Smooth muscle cell (in vitro differentiated cells): ENCODE measurements around the gene GNB1L. TPM values are rescaled to one million over a fixed set of nuclear protein-coding genes. Genes with fewer than 3 reads are reported as not detected.

Experiments used
- DNase-seq: peaks from one replicate; lab custom pipeline; 2025; ENCODE audit not compliant: unreplicated experiment; lab: John Stamatoyannopoulos, UW
- H2AFZ ChIP-seq: fragments of 200-600 bp; sonication (generic); 2 replicates; pipeline ENCODE4 v1.6.0; 2016; ENCODE audit warnings: antibody characterized with exemption, low read depth, mild to moderate bottlenecking
- H3F3A ChIP-seq: fragments of 200-600 bp; sonication (generic); 2 replicates; pipeline ENCODE4 v1.6.0; 2017; ENCODE audit warnings: antibody characterized with exemption, low read depth
- H3K27ac ChIP-seq: fragments of 200-600 bp; sonication (generic); 2 replicates; pipeline ENCODE4 v1.5.1; 2016; ENCODE audit warnings: low read depth, mild to moderate bottlenecking
- H3K27me3 ChIP-seq: fragments of 200-600 bp; sonication (generic); 2 replicates; pipeline ENCODE4 v1.6.1; 2016; ENCODE audit warnings: low read depth, mild to moderate bottlenecking
- H3K36me3 ChIP-seq: fragments of 200-600 bp; sonication (generic); 2 replicates; pipeline ENCODE4 v1.5.1; 2016; ENCODE audit warnings: low read depth
- H3K4me1 ChIP-seq: fragments of 200-600 bp; sonication (generic); 2 replicates; pipeline ENCODE4 v1.5.1; 2016; ENCODE audit warnings: low read depth
- H3K4me2 ChIP-seq: fragments of 200-600 bp; sonication (generic); 2 replicates; pipeline ENCODE4 v1.6.0; 2016; ENCODE audit warnings: mild to moderate bottlenecking
- H3K4me3 ChIP-seq: fragments of 200-600 bp; sonication (generic); 2 replicates; pipeline ENCODE4 v1.5.1; 2016; ENCODE audit warnings: mild to moderate bottlenecking
- H3K79me2 ChIP-seq: fragments of 200-600 bp; sonication (generic); 2 replicates; pipeline ENCODE4 v1.6.0; 2016; ENCODE audit warnings: low read depth, mild to moderate bottlenecking
- H3K9ac ChIP-seq: fragments of 200-600 bp; sonication (generic); 2 replicates; pipeline ENCODE4 v1.6.0; 2016; ENCODE audit warnings: low read depth
- H3K9me3 ChIP-seq: fragments of 200-600 bp; sonication (generic); replicated peaks from 2 replicates; pipeline ENCODE4 v1.5.1; 2016; ENCODE audit warnings: low read depth
- H4K20me1 ChIP-seq: fragments of 200-600 bp; sonication (generic); 2 replicates; pipeline ENCODE4 v1.6.0; 2016; ENCODE audit warnings: low read depth
- CTCF ChIP-seq: fragments of 200-600 bp; sonication (generic); IDR thresholded peaks from 2 replicates; pipeline ENCODE4 v1.5.1; 2017; ENCODE audit warnings: borderline replicate concordance, mild to moderate bottlenecking, antibody characterized with exemption; ENCODE audit not compliant: insufficient read depth, poor library complexity, severe bottlenecking
- WGBS: methylation state at CpG from one replicate; pipeline ENCODE4 v1.1.7; 2016; ENCODE audit warnings: low lambda C conversion rate; 5-methylcytosine and 5-hydroxymethylcytosine counted together
- polyA plus RNA-seq: library from polyadenylated mRNA; unstranded; fragments of >200 nt; fragmentation: Nextera tagmentation; extraction: Ambion mirVana; gene quantifications from 2 replicates; pipeline ENCODE4 v1.2.1, GENCODE V29; 2016
- total RNA-seq: library from RNA; depleted of rRNA; stranded (reverse); fragments of >200 nt; gene quantifications from 2 replicates; pipeline ENCODE4 v1.2.3, GENCODE V29; 2014

Gene GNB1L
- total and polyA plus RNA-seq, 2 experiments from 2014 or later = 4.1 to 7.4 TPM

GRCh38 chr22:19850763-19851109 is 3.9 kb downstream of the GNB1L start:
- H4K20me1 ChIP-seq = peaks cover 54% of the 10 kb centered on the region
- H3K4me1 ChIP-seq = peaks cover 14% of the 10 kb centered on the region

GRCh38 chr22:19849835-19850762 is 4.6 kb downstream of the GNB1L start:
- Histone ChIP-seq H3K27ac (peak overlapping the region; percentile 5), H3K27me3 (no peaks in the 10 kb centered on the region), H3K9ac (no peak overlapping the region), H4K20me1 (peaks cover 60% of the 10 kb centered on the region), H3K79me2 (peaks cover 25% of the 10 kb centered on the region), H3K36me3 (no peaks in the 10 kb centered on the region), H2AFZ (no peak overlapping the region), H3K9me3 (no peaks in the 10 kb centered on the region), H3K4me3 (no peak overlapping the region), H3K4me2 (no peak overlapping the region), H3K4me1 (peaks cover 11% of the 10 kb centered on the region), H3F3A (no peaks in the 10 kb centered on the region)
- no peak for TF ChIP-seq CTCF
- WGBS = 63% methylated on average over 9 of the region's 9 CpGs
- DNase-seq = no peak

More at GRCh38 chr22:19850763-19851109, 3.9 kb downstream of the GNB1L start:
- Histone ChIP-seq H3K9me3 (no peaks in the 10 kb centered on the region), H3K79me2 (peaks cover 29% of the 10 kb centered on the region), H3K4me2 (no peak overlapping the region), H3K27me3 (no peaks in the 10 kb centered on the region), H3K9ac (no peak overlapping the region), H3K4me3 (no peak overlapping the region), H3K36me3 (no peaks in the 10 kb centered on the region), H3F3A (no peaks in the 10 kb centered on the region), H3K27ac (peak overlapping the region; percentile 5), H2AFZ (no peak overlapping the region)
- TF ChIP-seq CTCF = no peak
- 79% methylated on average over 9 of the region's 9 CpGs for WGBS
- DNase-seq = no peak

- Histone ChIP-seq H3K27ac (peak overlapping the region; percentile 22), H3K4me2 (no peak overlapping the region)
Observed at GRCh38 chr22:19848298-19849224, 6.1 kb downstream of the GNB1L start.

More at GRCh38 chr22:19848298-19849224, 6.1 kb downstream of the GNB1L start:
- Histone ChIP-seq H3F3A (no peaks in the 10 kb centered on the region), H3K9ac (no peak overlapping the region), H2AFZ (no peak overlapping the region), H3K4me1 (peaks cover 8% of the 10 kb centered on the region), H3K27me3 (no peaks in the 10 kb centered on the region), H4K20me1 (peaks cover 58% of the 10 kb centered on the region), H3K9me3 (no peaks in the 10 kb centered on the region), H3K36me3 (no peaks in the 10 kb centered on the region), H3K79me2 (peaks cover 17% of the 10 kb centered on the region), H3K4me3 (no peak overlapping the region)
- 80% methylated on average over 7 of the region's 7 CpGs for WGBS
- TF ChIP-seq CTCF = no peak
- no peak for DNase-seq
